ENCODE results near the gene PTPRM.

Gene PTPRM

GRCh38 chr18:8290435-8290834 is 723.3 kb downstream of the PTPRM start:
- Histone ChIP-seq H3K9me2 (replicated peaks; ENCODE audit: insufficient read depth, low read length) (no peaks in the 10 kb centered on the region), H3K4me2 (ENCODE audit: low read depth, low read length) (no peak overlapping the region)
- no peak for DNase-seq

GRCh38 chr18:8290913-8291312 is 723.8 kb downstream of the PTPRM start:
- no peaks in the 10 kb centered on the region for H3F3A ChIP-seq (ENCODE audit: insufficient read depth, low read length)
- H4K20me1 ChIP-seq (ENCODE audit: insufficient read depth, low read length): no peaks in the 10 kb centered on the region
- H3K9ac ChIP-seq (ENCODE audit: low read length): no peak overlapping the region
- no peak overlapping the region for H3K4me3 ChIP-seq (ENCODE audit: low read length)
- H3K9me3 ChIP-seq (replicated peaks; ENCODE audit: insufficient read depth, low read length): no peaks in the 10 kb centered on the region
- H2AFZ ChIP-seq (ENCODE audit: low read length): no peak overlapping the region
- H3K27ac ChIP-seq (ENCODE audit: low read length): no peak overlapping the region
- DNase-seq: no peak
- TF ChIP-seq EZH2 (optimal IDR thresholded peaks at IDR 0.05; ENCODE audit: low read depth, low read length): no peak
- TF ChIP-seq EZH2phosphoT487 (IDR thresholded peaks at IDR 0.05; ENCODE audit: low read length): no peak
- no peak for TF ChIP-seq CTCF (IDR thresholded peaks at IDR 0.05; ENCODE audit: low read length)
- H3K4me1 ChIP-seq (ENCODE audit: low read length): no peaks in the 10 kb centered on the region
- no peaks in the 10 kb centered on the region for H3K79me2 ChIP-seq (ENCODE audit: low read length)
- H3K36me3 ChIP-seq (replicated peaks; ENCODE audit: insufficient read depth, low read length): no peaks in the 10 kb centered on the region
- no peak overlapping the region for H3K4me2 ChIP-seq (ENCODE audit: low read depth, low read length)
- H3K27me3 ChIP-seq (replicated peaks; ENCODE audit: insufficient read depth, low read length): no peaks in the 10 kb centered on the region
- no peaks in the 10 kb centered on the region for H3K9me2 ChIP-seq (replicated peaks; ENCODE audit: insufficient read depth, low read length)

More at GRCh38 chr18:8290435-8290834, 723.3 kb downstream of the PTPRM start:
- H3K27ac ChIP-seq (ENCODE audit: low read length): no peak overlapping the region
- no peaks in the 10 kb centered on the region for H3K36me3 ChIP-seq (replicated peaks; ENCODE audit: insufficient read depth, low read length)
- H4K20me1 ChIP-seq (ENCODE audit: insufficient read depth, low read length): no peaks in the 10 kb centered on the region
- no peak overlapping the region for H3K9ac ChIP-seq (ENCODE audit: low read length)
- no peak overlapping the region for H3K4me3 ChIP-seq (ENCODE audit: low read length)
- H3K27me3 ChIP-seq (replicated peaks; ENCODE audit: insufficient read depth, low read length): no peaks in the 10 kb centered on the region
- no peaks in the 10 kb centered on the region for H3K4me1 ChIP-seq (ENCODE audit: low read length)
- no peak overlapping the region for H2AFZ ChIP-seq (ENCODE audit: low read length)
- no peak for TF ChIP-seq CTCF (IDR thresholded peaks at IDR 0.05; ENCODE audit: low read length)
- H3K9me3 ChIP-seq (replicated peaks; ENCODE audit: insufficient read depth, low read length): no peaks in the 10 kb centered on the region
- H3K79me2 ChIP-seq (ENCODE audit: low read length): no peaks in the 10 kb centered on the region
- no peaks in the 10 kb centered on the region for H3F3A ChIP-seq (ENCODE audit: insufficient read depth, low read length)

DNA sequence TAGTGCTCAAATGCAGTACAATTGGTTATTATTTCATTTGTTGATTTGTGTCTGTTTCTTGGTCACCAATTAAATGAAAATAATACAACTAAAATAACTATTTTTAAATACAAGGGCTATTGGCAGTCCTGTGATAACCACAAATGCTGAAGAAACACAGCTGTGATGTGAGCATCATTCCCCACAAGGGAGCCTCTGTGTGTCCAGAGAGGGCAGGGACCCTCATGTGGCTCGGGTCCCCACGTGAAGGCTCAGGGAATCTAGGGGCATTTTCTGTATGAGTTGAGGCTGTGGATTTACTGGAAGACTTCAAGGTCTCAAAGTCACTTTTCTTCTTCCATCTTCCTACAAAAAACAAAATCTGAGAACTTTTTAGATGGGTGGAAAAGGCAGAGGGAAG is 726.1 kb downstream of the PTPRM start:
- Histone ChIP-seq H3K9ac (ENCODE audit: low read length) (no peak overlapping the region), H3K79me2 (ENCODE audit: low read length) (no peaks in the 10 kb centered on the region), H3K4me1 (ENCODE audit: low read length) (no peaks in the 10 kb centered on the region), H3K4me2 (ENCODE audit: low read depth, low read length) (no peak overlapping the region), H3K4me3 (ENCODE audit: low read length) (no peak overlapping the region), H2AFZ (ENCODE audit: low read length) (no peak overlapping the region), H3K9me3 (replicated peaks; ENCODE audit: insufficient read depth, low read length) (no peaks in the 10 kb centered on the region), H3K36me3 (replicated peaks; ENCODE audit: insufficient read depth, low read length) (no peaks in the 10 kb centered on the region), H3K9me2 (replicated peaks; ENCODE audit: insufficient read depth, low read length) (no peaks in the 10 kb centered on the region), H3K27me3 (replicated peaks; ENCODE audit: insufficient read depth, low read length) (no peaks in the 10 kb centered on the region), H3F3A (ENCODE audit: insufficient read depth, low read length) (no peaks in the 10 kb centered on the region), H4K20me1 (ENCODE audit: insufficient read depth, low read length) (no peaks in the 10 kb centered on the region), H3K27ac (ENCODE audit: low read length) (no peak overlapping the region)
- no peak for DNase-seq
- no peak for TF ChIP-seq EZH2phosphoT487 (IDR thresholded peaks at IDR 0.05; ENCODE audit: low read length)
- TF ChIP-seq EZH2 (optimal IDR thresholded peaks at IDR 0.05; ENCODE audit: low read depth, low read length): no peak
- no peak for TF ChIP-seq CTCF (IDR thresholded peaks at IDR 0.05; ENCODE audit: low read length)
